Ectodermal cell (in vitro differentiated cells): Measurements from ENCODE around the gene STX2.

Experiments
- H3K27ac ChIP-seq: 2 replicates; pipeline ENCODE4 v1.7.0; 2013; ENCODE audit warnings: mild to moderate bottlenecking, low read depth, low read length; ENCODE audit not compliant: insufficient read depth, poor library complexity, severe bottlenecking
- H3K27me3 ChIP-seq: 2 replicates; pipeline ENCODE4 v1.7.0; 2013; ENCODE audit warnings: mild to moderate bottlenecking, low read length; ENCODE audit not compliant: insufficient read depth, control insufficient read depth, poor library complexity, severe bottlenecking
- H3K36me3 ChIP-seq: one replicate; pipeline ENCODE4 v1.7.0; 2013; ENCODE audit warnings: low read length; ENCODE audit not compliant: control insufficient read depth, insufficient read depth
- H3K4me1 ChIP-seq: one replicate; pipeline ENCODE4 v1.7.0; 2013; ENCODE audit warnings: low read length; ENCODE audit not compliant: control insufficient read depth, insufficient read depth
- H3K4me3 ChIP-seq: 2 replicates; pipeline ENCODE4 v1.7.0; 2013; ENCODE audit warnings: low read depth, low read length, control low read depth; ENCODE audit not compliant: insufficient read depth
- H3K9me3 ChIP-seq: 2 replicates; pipeline ENCODE4 v1.7.0; 2013; ENCODE audit warnings: mild to moderate bottlenecking, low read length, moderate library complexity; ENCODE audit not compliant: control insufficient read depth
- whole genome bisulfite sequencing, 2 experiments: methylation state at CpG; one replicate each; pipeline ENCODE4 v1.1.7; 2013; ENCODE audit warnings: missing lambda C conversion rate in 2 of 2; 5-methylcytosine and 5-hydroxymethylcytosine counted together

The STX2 gene

GRCh38 chr12:130748786-130749185 lies 90.3 kb downstream of the STX2 start:
- peaks cover 6% of the 10 kb centered on the region for H3K4me1 ChIP-seq
- H3K36me3 ChIP-seq = no peaks in the 10 kb centered on the region
- WGBS, 2 experiments = 72 to 78% methylated on average over 10 of the region's 10 CpGs
- no peak overlapping the region for H3K27ac ChIP-seq
- no peak overlapping the region for H3K4me3 ChIP-seq
- H3K27me3 ChIP-seq = no peaks in the 10 kb centered on the region
- no peaks in the 10 kb centered on the region for H3K9me3 ChIP-seq

GRCh38 chr12:130747867-130748740 lies 90.9 kb downstream of the STX2 start:
- Histone ChIP-seq H3K9me3 (no peaks in the 10 kb centered on the region), H3K4me3 (no peak overlapping the region), H3K4me1 (peaks cover 6% of the 10 kb centered on the region), H3K27me3 (no peaks in the 10 kb centered on the region), H3K27ac (no peak overlapping the region), H3K36me3 (no peaks in the 10 kb centered on the region)
- WGBS, 2 experiments = 28 to 31% methylated on average over 10 to 11 of the region's 13 CpGs

- no peaks in the 10 kb centered on the region for H3K9me3 ChIP-seq
- WGBS, 2 experiments = 92% methylated on average over 9 of the region's 9 CpGs
- H3K36me3 ChIP-seq = no peaks in the 10 kb centered on the region
- H3K4me1 ChIP-seq = peaks cover 6% of the 10 kb centered on the region
- no peak overlapping the region for H3K4me3 ChIP-seq
- H3K27me3 ChIP-seq = no peaks in the 10 kb centered on the region
- no peak overlapping the region for H3K27ac ChIP-seq
Observed at GRCh38 chr12:130746546-130746945, 92.5 kb downstream of the STX2 start.

DNA sequence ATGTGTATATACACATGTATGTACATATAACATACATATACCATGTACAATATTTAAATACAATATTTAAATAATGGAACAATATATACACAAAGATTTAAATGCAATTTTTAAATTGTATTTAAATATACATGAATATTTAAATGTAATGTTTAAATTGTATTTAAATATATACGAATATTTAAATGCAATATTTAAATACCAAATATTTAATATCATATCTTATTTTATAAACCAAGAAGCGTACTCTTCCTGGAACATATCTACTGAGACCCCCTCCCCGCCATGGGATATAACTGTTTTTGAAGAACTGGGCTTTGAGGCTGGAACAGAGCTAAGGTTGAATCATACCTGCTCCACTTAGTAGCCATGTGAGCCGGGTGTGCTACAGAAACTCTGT lies 93.1 kb downstream of the STX2 start:
- no peaks in the 10 kb centered on the region for H3K9me3 ChIP-seq
- no peak overlapping the region for H3K4me3 ChIP-seq
- 96 to 97% methylated on average over 3 of the region's 4 CpGs for WGBS, 2 experiments
- no peaks in the 10 kb centered on the region for H3K27me3 ChIP-seq
- peaks cover 6% of the 10 kb centered on the region for H3K4me1 ChIP-seq
- no peaks in the 10 kb centered on the region for H3K36me3 ChIP-seq
- H3K27ac ChIP-seq = no peak overlapping the region

GRCh38 chr12:130744274-130744673 lies 94.8 kb downstream of the STX2 start:
- H3K27ac ChIP-seq = no peak overlapping the region
- no peaks in the 10 kb centered on the region for H3K27me3 ChIP-seq
- H3K36me3 ChIP-seq = no peaks in the 10 kb centered on the region
- H3K4me3 ChIP-seq = no peak overlapping the region
- no peaks in the 10 kb centered on the region for H3K9me3 ChIP-seq
- WGBS, 2 experiments = 83 to 85% methylated on average over 5 of the region's 5 CpGs
- H3K4me1 ChIP-seq = peaks cover 6% of the 10 kb centered on the region

DNA sequence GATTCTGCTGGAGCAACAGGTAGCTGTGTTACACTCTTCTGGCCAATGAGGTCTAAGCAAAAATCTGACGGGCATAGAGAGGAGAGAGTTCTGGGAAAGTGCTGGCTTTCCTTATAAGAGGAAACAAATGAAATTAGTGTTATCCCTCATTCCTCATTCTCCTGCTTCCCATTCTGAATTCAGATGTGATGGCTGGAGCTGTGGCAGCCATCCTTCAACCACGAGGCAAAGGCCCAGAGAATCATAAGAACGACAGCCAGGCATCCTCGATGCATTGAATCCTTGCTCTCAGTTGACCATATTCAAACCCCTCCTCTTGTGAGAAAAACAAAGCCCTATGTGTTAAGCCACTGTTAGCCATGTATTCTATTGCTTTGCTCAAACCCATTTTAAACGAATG lies 95.4 kb downstream of the STX2 start:
- Histone ChIP-seq H3K9me3 (no peaks in the 10 kb centered on the region), H3K27ac (no peak overlapping the region), H3K4me1 (peaks cover 6% of the 10 kb centered on the region), H3K27me3 (no peaks in the 10 kb centered on the region), H3K36me3 (no peaks in the 10 kb centered on the region), H3K4me3 (no peak overlapping the region)
- 94% methylated on average over 5 of the region's 5 CpGs for WGBS, 2 experiments

DNA sequence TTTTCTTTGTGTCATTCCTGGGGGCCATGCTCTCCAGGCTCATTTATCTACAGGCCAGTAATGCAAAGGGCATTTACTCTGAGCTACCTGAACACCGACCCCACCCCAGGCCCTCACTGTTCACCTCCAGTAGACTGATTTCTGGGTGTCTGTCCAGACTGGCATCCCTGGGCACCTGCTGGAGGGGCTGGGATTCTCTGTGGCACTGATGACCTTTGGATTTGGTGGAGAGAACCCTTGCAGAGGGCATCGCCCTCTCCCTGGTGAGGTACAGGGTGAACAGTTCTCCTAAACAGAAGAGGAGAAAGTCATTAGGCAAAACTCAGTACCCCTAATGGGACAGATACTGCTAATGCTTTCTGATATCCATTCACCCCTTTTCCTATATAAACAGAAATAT lies 95.9 kb downstream of the STX2 start:
- Histone ChIP-seq H3K4me3 (no peak overlapping the region), H3K27ac (no peak overlapping the region), H3K4me1 (peaks cover 6% of the 10 kb centered on the region), H3K36me3 (no peaks in the 10 kb centered on the region), H3K27me3 (no peaks in the 10 kb centered on the region), H3K9me3 (no peaks in the 10 kb centered on the region)
- 90 to 94% methylated on average over 2 of the region's 2 CpGs for WGBS, 2 experiments

DNA sequence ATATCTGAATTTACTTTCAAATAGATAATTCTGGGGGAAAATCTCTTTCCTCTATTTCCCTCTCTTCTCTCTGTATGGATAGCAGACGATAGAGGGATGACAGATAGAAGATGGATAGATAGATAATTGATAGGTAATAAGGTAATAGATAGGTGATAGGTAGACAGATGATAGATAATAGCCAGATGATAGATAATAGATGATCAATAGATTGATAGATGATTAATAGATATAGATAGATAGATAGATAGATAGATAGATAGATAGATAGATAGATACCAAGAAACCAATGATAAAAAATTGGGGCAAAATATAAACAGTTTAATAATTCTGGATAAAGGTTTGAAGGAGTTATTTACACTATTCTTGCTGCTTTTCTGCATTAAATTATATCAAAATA lies 96.3 kb downstream of the STX2 start:
- WGBS, 2 experiments = 78% methylated on average over 1 of the region's 1 CpG; no CpG with 5 or more reads in 1 of the 2 experiments
- Histone ChIP-seq H3K4me1 (peaks cover 2% of the 10 kb centered on the region), H3K36me3 (no peaks in the 10 kb centered on the region), H3K4me3 (no peak overlapping the region), H3K27ac (no peak overlapping the region), H3K27me3 (no peaks in the 10 kb centered on the region), H3K9me3 (no peaks in the 10 kb centered on the region)

DNA sequence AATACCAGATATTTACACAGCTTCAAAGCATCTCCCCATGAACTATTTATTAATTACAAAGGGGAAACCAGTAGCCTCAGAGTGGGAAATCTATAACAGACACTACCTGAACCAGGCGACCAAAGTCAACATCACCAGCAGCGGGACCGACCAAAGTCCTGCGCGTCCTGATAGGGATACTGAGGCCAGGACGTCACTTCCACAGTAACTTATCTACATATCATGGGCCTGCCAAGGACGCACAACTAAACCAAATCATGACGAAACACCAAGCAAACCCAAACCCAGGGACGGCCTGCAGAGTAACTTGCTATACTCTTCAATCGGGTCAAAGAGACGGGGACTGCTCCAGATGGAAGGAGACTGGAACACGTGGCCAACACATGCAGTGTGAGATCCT lies 96.9 kb downstream of the STX2 start:
- Histone ChIP-seq H3K4me3 (no peak overlapping the region), H3K27ac (no peak overlapping the region), H3K9me3 (no peaks in the 10 kb centered on the region), H3K36me3 (no peaks in the 10 kb centered on the region), H3K4me1 (no peaks in the 10 kb centered on the region), H3K27me3 (no peaks in the 10 kb centered on the region)
- 90 to 94% methylated on average over 12 of the region's 12 CpGs for WGBS, 2 experiments
